HepG2 (cell line): ENCODE results near the gene XPR1. TPM values are rescaled to one million over a fixed set of nuclear protein-coding genes. Genes with fewer than 3 reads are reported as not detected.

ENCODE experiments used
- CCDC6 ChIP-seq: sonication (generic); formaldehyde crosslinking; IDR thresholded peaks from 2 replicates; pipeline ENCODE4 v1.8.1; 2022; ENCODE audit warnings: mild to moderate bottlenecking, missing genetic modification reagents, moderate library complexity
- CEBPG ChIP-seq: IDR thresholded peaks from 2 replicates; pipeline ENCODE4 v1.6.1; 2016
- CHD4 ChIP-seq: fragments of 200-600 bp; sonication (generic); IDR thresholded peaks from 2 replicates; pipeline ENCODE4 v1.7.0; 2017; ENCODE audit warnings: mild to moderate bottlenecking, low read length, borderline replicate concordance
- FOXA1 ChIP-seq, 2 experiments: fragments of 450-650 bp in 1 of 2; sonication (generic) in 1 of 2; formaldehyde crosslinking in 1 of 2; IDR thresholded peaks; 2 replicates each; pipeline versions ENCODE4 v1.4.0 to v1.6.1; 2016 to 2020; ENCODE audit warnings: missing genetic modification reagents in 1 of 2
- HMG20B ChIP-seq: conservative IDR thresholded peaks from 2 replicates; pipeline ENCODE4 v1.6.1; 2016; ENCODE audit warnings: missing genetic modification reagents, missing compliant biosample characterization
- HMGA1 ChIP-seq: sonication (generic); formaldehyde crosslinking; conservative IDR thresholded peaks from 2 replicates; pipeline ENCODE4 v1.4.0; 2020; ENCODE audit warnings: missing genetic modification reagents
- KLF13 ChIP-seq: sonication (generic); formaldehyde crosslinking; IDR thresholded peaks from 2 replicates; pipeline ENCODE4 v1.4.0; 2020; ENCODE audit warnings: mild to moderate bottlenecking, missing genetic modification reagents
- PAXIP1 ChIP-seq: sonication (generic); formaldehyde crosslinking; conservative IDR thresholded peaks from 2 replicates; pipeline ENCODE4 v1.4.0; 2020; ENCODE audit warnings: mild to moderate bottlenecking, missing genetic modification reagents, moderate library complexity
- RXRB ChIP-seq: IDR thresholded peaks from 2 replicates; pipeline ENCODE4 v1.6.1; 2016; ENCODE audit warnings: borderline replicate concordance, missing genetic modification reagents, missing compliant biosample characterization
- SOX13 ChIP-seq, 3 experiments: fragments of 450-650 bp in 1 of 3; sonication (generic) in 1 of 3; formaldehyde crosslinking in 1 of 3; IDR thresholded peaks in 2 of 3; conservative IDR thresholded peaks in 1 of 3; 2 replicates each; pipeline versions ENCODE4 v1.5.0 to v1.6.1; 2016 to 2020; ENCODE audit warnings: antibody characterized with exemption in 1 of 3, mild to moderate bottlenecking in 1 of 3, missing compliant biosample characterization in 1 of 3, missing genetic modification reagents in 1 of 3, moderate library complexity in 1 of 3
- U2AF1 ChIP-seq: fragments of 200-400 bp; formaldehyde crosslinking; optimal IDR thresholded peaks from 2 replicates; pipeline ENCODE3; 2017; ENCODE audit warnings: mild to moderate bottlenecking, low read depth, low read length
- ZFP36L2 ChIP-seq: sonication (generic); formaldehyde crosslinking; IDR thresholded peaks from 2 replicates; pipeline ENCODE4 v1.4.0; 2020; ENCODE audit warnings: missing genetic modification reagents
- ZFP82 ChIP-seq: sonication (generic); formaldehyde crosslinking; IDR thresholded peaks from 2 replicates; pipeline ENCODE4 v1.5.1; 2020; ENCODE audit warnings: mild to moderate bottlenecking, missing genetic modification reagents, borderline replicate concordance
- ZNF17 ChIP-seq: sonication (generic); formaldehyde crosslinking; IDR thresholded peaks from 2 replicates; pipeline ENCODE4 v1.5.0; 2020; ENCODE audit warnings: mild to moderate bottlenecking, missing genetic modification reagents
- ZNF468 ChIP-seq: sonication (generic); formaldehyde crosslinking; IDR thresholded peaks from 2 replicates; pipeline ENCODE4 v1.8.0; 2022; ENCODE audit warnings: mild to moderate bottlenecking, moderate library complexity, missing genetic modification reagents
- ZNF652 ChIP-seq: IDR thresholded peaks from 2 replicates; pipeline ENCODE4 v1.6.1; 2016; ENCODE audit warnings: low read depth, borderline replicate concordance
- ZNF891 ChIP-seq: sonication (generic); formaldehyde crosslinking; IDR thresholded peaks from 2 replicates; pipeline ENCODE4 v1.5.0; 2020; ENCODE audit warnings: mild to moderate bottlenecking, missing genetic modification reagents
- polyA plus RNA-seq, 8 experiments: library from polyadenylated mRNA; depleted of rRNA in 3 of 8; stranded (reverse) in 7 of 8; unstranded in 1 of 8; fragments of >200 nt; fragmentation: Illumina TruSeq in 4 of 8; extraction: Trizol in 4 of 8; gene quantifications; 2 replicates each; pipeline versions ENCODE4 v1.2.1 to v1.2.3, GENCODE V29; 2011 to 2016; ENCODE audit warnings: low read depth in 4 of 8, missing spikeins in 1 of 8, mixed read lengths in 1 of 8; ENCODE audit not compliant: insufficient read depth in 1 of 8
- total RNA-seq, 5 experiments: library from RNA; depleted of rRNA; stranded (reverse); fragments of >200 nt; fragmentation: Illumina TruSeq; extraction: Trizol; gene quantifications; 2 replicates each; pipeline ENCODE4 v1.2.3, GENCODE V29; 2016; ENCODE audit warnings: low read depth in 1 of 5
- TF ChIP-seq, protein P1 (sequence below): sonication (generic); formaldehyde crosslinking; IDR thresholded peaks from 2 replicates; pipeline ENCODE4 v1.8.0; 2022; ENCODE audit warnings: mild to moderate bottlenecking, missing genetic modification reagents, borderline replicate concordance
- TF ChIP-seq, protein P2 (sequence below): sonication (generic); formaldehyde crosslinking; IDR thresholded peaks from 2 replicates; pipeline ENCODE4 v1.4.0; 2020; ENCODE audit warnings: missing genetic modification reagents, borderline replicate concordance
- TF ChIP-seq, protein P3 (sequence below): IDR thresholded peaks from 2 replicates; pipeline ENCODE4 v1.6.1; 2016; ENCODE audit warnings: mild to moderate bottlenecking

Gene XPR1
- total and polyA plus RNA-seq, 2 of the 13 experiments (the other 11 are each of a cell fraction or from before 2014, with no cell fraction given), result 22.3 to 23.6 TPM

DNA sequence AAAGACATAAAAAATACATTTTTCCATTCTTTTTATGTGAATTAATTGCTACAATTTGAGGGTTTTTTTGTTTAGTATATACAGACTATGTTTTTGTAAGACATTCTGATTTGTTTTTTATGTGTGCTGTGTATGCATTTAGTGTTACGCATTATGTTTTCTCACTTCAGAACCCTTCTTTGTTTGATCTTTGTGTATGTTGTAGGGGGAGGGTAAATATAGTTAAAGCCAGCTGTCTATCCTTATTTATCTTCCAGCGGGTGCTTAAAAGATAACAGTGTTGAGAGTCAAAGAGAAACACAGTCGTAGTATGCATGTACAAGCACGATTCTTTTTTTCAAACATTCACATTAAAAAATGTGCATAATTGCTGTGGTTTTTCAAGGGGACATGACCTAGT is 183.4 kb downstream of the XPR1 start (continued):
- TF ChIP-seq ZNF468 (CRISPR knock-in tag) (no peak), SOX13 (IDR thresholded peaks at IDR 0.05) (no peak), SOX13 (CRISPR knock-in tag; conservative IDR thresholded peaks at IDR 0.05 in 1 of 2, IDR thresholded peaks at IDR 0.05 in 1 of 2) (peak in 1 of 2 experiments; percentile 70; a peak in 2 of 4 replicates), RXRB (CRISPR knock-in tag) (no peak), ZNF652 (CRISPR knock-in tag) (no peak), CEBPG (CRISPR knock-in tag) (0 out of 2 replicates have a peak, but pooled peaks have one; percentile 16), HMGA1 (CRISPR knock-in tag) (no peak), CHD4 (no peak), FOXA1 (IDR thresholded peaks at IDR 0.05) (peak; percentile 90), FOXA1 (CRISPR knock-in tag; IDR thresholded peaks at IDR 0.05) (peak; percentile 86), U2AF1 (no peak), KLF13 (CRISPR knock-in tag) (no peak), ZNF891 (no peak), PAXIP1 (CRISPR knock-in tag) (peak; percentile 66), HMG20B (CRISPR knock-in tag) (peak; percentile 82; the same call in 1 of the 2 replicates), CCDC6 (CRISPR knock-in tag) (no peak), ZFP82 (no peak), ZNF17 (CRISPR knock-in tag) (no peak), ZFP36L2 (CRISPR knock-in tag) (no peak)
- TF ChIP-seq, protein P1, sequence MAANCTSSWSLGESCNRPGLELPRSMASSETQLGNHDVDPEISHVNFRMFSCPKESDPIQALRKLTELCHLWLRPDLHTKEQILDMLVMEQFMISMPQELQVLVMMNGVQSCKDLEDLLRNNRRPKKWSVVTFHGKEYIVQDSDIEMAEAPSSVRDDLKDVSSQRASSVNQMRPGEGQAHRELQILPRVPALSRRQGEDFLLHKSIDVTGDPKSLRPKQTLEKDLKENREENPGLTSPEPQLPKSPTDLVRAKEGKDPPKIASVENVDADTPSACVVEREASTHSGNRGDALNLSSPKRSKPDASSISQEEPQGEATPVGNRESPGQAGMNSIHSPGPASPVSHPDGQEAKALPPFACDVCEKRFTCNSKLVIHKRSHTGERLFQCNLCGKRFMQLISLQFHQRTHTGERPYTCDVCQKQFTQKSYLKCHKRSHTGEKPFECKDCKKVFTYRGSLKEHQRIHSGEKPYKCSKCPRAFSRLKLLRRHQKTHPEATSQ (CRISPR knock-in tag), result no peak
- TF ChIP-seq, protein P2, sequence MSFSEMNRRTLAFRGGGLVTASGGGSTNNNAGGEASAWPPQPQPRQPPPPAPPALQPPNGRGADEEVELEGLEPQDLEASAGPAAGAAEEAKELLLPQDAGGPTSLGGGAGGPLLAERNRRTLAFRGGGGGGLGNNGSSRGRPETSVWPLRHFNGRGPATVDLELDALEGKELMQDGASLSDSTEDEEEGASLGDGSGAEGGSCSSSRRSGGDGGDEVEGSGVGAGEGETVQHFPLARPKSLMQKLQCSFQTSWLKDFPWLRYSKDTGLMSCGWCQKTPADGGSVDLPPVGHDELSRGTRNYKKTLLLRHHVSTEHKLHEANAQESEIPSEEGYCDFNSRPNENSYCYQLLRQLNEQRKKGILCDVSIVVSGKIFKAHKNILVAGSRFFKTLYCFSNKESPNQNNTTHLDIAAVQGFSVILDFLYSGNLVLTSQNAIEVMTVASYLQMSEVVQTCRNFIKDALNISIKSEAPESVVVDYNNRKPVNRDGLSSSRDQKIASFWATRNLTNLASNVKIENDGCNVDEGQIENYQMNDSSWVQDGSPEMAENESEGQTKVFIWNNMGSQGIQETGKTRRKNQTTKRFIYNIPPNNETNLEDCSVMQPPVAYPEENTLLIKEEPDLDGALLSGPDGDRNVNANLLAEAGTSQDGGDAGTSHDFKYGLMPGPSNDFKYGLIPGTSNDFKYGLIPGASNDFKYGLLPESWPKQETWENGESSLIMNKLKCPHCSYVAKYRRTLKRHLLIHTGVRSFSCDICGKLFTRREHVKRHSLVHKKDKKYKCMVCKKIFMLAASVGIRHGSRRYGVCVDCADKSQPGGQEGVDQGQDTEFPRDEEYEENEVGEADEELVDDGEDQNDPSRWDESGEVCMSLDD (CRISPR knock-in tag), result no peak
- TF ChIP-seq, protein P3, sequence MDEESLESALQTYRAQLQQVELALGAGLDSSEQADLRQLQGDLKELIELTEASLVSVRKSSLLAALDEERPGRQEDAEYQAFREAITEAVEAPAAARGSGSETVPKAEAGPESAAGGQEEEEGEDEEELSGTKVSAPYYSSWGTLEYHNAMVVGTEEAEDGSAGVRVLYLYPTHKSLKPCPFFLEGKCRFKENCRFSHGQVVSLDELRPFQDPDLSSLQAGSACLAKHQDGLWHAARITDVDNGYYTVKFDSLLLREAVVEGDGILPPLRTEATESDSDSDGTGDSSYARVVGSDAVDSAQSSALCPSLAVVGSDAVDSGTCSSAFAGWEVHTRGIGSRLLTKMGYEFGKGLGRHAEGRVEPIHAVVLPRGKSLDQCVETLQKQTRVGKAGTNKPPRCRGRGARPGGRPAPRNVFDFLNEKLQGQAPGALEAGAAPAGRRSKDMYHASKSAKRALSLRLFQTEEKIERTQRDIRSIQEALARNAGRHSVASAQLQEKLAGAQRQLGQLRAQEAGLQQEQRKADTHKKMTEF (CRISPR knock-in tag), result peak; percentile 58
